ENCODE measurements around the gene ABLIM2. TPM values are rescaled to one million over a fixed set of nuclear protein-coding genes. Genes with fewer than 3 reads are reported as not detected.

Gene ABLIM2
- total and polyA plus RNA-seq, 2 of the 8 experiments (the other 6 are each of a cell fraction or from before 2014, with no cell fraction given): 2.8 to 3.0 TPM

DNA sequence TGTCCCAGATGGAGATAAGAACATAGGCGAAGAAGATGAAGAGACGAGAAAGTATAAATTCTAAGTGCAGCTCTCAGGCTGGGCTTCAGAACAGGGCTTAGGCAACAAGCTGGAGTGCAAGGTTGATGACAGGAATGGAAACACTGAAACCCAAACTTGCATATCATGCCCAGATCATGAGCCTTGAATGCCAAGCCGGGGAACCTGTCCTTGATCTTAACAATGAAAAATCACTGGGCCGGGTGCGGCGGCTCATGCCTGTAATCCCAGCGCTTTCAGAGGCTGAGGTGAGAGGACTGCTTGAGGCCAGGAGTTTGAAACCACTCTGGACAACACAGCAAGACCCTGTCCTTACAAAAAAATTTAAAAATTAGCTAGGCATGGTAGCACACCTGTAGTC is 236.1 kb downstream of the ABLIM2 start (continued):
- TF ChIP-seq, protein P1, sequence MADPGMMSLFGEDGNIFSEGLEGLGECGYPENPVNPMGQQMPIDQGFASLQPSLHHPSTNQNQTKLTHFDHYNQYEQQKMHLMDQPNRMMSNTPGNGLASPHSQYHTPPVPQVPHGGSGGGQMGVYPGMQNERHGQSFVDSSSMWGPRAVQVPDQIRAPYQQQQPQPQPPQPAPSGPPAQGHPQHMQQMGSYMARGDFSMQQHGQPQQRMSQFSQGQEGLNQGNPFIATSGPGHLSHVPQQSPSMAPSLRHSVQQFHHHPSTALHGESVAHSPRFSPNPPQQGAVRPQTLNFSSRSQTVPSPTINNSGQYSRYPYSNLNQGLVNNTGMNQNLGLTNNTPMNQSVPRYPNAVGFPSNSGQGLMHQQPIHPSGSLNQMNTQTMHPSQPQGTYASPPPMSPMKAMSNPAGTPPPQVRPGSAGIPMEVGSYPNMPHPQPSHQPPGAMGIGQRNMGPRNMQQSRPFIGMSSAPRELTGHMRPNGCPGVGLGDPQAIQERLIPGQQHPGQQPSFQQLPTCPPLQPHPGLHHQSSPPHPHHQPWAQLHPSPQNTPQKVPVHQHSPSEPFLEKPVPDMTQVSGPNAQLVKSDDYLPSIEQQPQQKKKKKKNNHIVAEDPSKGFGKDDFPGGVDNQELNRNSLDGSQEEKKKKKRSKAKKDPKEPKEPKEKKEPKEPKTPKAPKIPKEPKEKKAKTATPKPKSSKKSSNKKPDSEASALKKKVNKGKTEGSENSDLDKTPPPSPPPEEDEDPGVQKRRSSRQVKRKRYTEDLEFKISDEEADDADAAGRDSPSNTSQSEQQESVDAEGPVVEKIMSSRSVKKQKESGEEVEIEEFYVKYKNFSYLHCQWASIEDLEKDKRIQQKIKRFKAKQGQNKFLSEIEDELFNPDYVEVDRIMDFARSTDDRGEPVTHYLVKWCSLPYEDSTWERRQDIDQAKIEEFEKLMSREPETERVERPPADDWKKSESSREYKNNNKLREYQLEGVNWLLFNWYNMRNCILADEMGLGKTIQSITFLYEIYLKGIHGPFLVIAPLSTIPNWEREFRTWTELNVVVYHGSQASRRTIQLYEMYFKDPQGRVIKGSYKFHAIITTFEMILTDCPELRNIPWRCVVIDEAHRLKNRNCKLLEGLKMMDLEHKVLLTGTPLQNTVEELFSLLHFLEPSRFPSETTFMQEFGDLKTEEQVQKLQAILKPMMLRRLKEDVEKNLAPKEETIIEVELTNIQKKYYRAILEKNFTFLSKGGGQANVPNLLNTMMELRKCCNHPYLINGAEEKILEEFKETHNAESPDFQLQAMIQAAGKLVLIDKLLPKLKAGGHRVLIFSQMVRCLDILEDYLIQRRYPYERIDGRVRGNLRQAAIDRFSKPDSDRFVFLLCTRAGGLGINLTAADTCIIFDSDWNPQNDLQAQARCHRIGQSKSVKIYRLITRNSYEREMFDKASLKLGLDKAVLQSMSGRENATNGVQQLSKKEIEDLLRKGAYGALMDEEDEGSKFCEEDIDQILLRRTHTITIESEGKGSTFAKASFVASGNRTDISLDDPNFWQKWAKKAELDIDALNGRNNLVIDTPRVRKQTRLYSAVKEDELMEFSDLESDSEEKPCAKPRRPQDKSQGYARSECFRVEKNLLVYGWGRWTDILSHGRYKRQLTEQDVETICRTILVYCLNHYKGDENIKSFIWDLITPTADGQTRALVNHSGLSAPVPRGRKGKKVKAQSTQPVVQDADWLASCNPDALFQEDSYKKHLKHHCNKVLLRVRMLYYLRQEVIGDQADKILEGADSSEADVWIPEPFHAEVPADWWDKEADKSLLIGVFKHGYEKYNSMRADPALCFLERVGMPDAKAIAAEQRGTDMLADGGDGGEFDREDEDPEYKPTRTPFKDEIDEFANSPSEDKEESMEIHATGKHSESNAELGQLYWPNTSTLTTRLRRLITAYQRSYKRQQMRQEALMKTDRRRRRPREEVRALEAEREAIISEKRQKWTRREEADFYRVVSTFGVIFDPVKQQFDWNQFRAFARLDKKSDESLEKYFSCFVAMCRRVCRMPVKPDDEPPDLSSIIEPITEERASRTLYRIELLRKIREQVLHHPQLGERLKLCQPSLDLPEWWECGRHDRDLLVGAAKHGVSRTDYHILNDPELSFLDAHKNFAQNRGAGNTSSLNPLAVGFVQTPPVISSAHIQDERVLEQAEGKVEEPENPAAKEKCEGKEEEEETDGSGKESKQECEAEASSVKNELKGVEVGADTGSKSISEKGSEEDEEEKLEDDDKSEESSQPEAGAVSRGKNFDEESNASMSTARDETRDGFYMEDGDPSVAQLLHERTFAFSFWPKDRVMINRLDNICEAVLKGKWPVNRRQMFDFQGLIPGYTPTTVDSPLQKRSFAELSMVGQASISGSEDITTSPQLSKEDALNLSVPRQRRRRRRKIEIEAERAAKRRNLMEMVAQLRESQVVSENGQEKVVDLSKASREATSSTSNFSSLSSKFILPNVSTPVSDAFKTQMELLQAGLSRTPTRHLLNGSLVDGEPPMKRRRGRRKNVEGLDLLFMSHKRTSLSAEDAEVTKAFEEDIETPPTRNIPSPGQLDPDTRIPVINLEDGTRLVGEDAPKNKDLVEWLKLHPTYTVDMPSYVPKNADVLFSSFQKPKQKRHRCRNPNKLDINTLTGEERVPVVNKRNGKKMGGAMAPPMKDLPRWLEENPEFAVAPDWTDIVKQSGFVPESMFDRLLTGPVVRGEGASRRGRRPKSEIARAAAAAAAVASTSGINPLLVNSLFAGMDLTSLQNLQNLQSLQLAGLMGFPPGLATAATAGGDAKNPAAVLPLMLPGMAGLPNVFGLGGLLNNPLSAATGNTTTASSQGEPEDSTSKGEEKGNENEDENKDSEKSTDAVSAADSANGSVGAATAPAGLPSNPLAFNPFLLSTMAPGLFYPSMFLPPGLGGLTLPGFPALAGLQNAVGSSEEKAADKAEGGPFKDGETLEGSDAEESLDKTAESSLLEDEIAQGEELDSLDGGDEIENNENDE (IDR thresholded peaks at IDR 0.05; ENCODE audit: insufficient replicate concordance, low read length): no peak
- no peak for TF ChIP-seq ASH2L (IDR thresholded peaks at IDR 0.05; ENCODE audit: low read length)

Data from H1 (cell line).